ENCODE data around the gene API5. TPM values are rescaled to one million over a fixed set of nuclear protein-coding genes. Genes with fewer than 3 reads are reported as not detected.
"Not testable (repeated sequence)": the region's sequence is repeated elsewhere in the genome, so short reads cannot be mapped to it uniquely, and the experiment has no call there.

API5 gene
- polyA plus RNA-seq, 1 experiment = 89.5 TPM

DNA sequence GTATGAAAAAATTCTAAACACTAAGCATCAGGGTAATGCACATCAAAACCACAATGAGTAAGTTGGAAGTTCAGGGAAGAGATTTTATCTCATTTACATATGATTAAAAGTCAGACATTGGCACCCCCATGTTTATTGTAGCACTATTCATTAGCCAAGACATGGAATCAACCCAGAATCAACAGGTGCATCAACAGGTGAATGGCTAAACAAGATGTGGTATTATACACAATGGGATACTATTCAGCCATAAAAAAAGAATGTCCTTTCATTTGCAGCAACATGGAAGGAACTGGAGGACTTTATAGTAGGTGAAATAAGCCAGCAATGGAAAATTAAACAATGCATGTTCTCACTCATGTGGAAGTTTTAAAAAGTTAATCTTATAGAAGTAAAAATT, 29.4 kb downstream of the API5 start:
- no peaks in the 10 kb centered on the region for H3K27me3 ChIP-seq (ENCODE audit: control insufficient read depth, insufficient read depth, low read length)
- no peak for DNase-seq (ENCODE audit: low read depth, low spot score)
- H3K27ac ChIP-seq (ENCODE audit: low read depth, low read length) = no peak overlapping the region
- TF ChIP-seq, protein P1, sequence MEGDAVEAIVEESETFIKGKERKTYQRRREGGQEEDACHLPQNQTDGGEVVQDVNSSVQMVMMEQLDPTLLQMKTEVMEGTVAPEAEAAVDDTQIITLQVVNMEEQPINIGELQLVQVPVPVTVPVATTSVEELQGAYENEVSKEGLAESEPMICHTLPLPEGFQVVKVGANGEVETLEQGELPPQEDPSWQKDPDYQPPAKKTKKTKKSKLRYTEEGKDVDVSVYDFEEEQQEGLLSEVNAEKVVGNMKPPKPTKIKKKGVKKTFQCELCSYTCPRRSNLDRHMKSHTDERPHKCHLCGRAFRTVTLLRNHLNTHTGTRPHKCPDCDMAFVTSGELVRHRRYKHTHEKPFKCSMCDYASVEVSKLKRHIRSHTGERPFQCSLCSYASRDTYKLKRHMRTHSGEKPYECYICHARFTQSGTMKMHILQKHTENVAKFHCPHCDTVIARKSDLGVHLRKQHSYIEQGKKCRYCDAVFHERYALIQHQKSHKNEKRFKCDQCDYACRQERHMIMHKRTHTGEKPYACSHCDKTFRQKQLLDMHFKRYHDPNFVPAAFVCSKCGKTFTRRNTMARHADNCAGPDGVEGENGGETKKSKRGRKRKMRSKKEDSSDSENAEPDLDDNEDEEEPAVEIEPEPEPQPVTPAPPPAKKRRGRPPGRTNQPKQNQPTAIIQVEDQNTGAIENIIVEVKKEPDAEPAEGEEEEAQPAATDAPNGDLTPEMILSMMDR (IDR thresholded peaks at IDR 0.05; ENCODE audit: low read depth, low read length) = no peak
- ChIA-PET CTCF (no interaction called here), POLR2A (no interaction called here)
- H3K4me3 ChIP-seq (ENCODE audit: low read depth, low read length) = no peak overlapping the region
- H3K9me3 ChIP-seq (ENCODE audit: control insufficient read depth, insufficient read depth, low read length) = no peaks in the 10 kb centered on the region

DNA sequence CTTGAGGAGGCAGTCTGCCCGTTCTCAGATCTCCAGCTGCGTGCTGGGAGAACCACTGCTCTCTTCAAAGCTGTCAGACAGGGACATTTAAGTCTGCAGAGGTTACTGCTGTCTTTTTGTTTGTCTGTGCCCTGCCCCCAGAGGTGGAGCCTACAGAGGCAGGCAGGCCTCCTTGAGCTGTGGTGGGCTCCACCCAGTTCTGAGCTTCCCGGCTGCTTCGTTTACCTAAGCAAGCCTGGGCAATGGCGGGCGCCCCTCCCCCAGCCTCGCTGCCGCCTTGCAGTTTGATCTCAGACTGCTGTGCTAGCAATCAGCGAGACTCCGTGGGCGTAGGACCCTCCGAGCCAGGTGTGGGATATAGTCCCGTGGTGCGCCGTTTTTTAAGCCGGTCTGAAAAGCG, 39.6 kb downstream of the API5 start:
- POLR2A ChIA-PET; CTCF ChIA-PET; H3K27ac ChIP-seq (ENCODE audit: low read depth, low read length): not testable (repeated sequence)

DNA sequence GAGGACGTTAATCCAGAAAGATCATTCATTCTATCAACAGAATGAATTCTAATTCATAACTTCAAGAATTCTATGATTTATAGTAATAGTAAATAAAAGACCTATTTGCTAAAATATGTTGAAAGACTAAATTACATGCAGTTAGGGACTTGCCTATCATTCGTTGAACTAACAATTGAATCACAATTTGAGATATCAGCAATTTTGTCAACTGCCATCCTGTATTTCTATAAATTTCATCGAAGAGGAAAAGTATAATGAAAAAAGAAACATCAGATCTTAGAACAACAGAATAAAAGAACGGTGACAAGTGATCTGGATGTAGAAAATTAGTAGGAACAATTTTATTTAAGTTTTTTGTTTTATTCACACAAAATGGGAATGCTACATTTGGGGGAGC, 42.5 kb downstream of the API5 start:
- Histone ChIP-seq H3K27ac (ENCODE audit: low read depth, low read length) (no peak overlapping the region), H3K4me3 (ENCODE audit: low read depth, low read length) (no peak overlapping the region), H3K9me3 (ENCODE audit: control insufficient read depth, insufficient read depth, low read length) (no peaks in the 10 kb centered on the region; the same call in 1 of the 2 replicates), H3K27me3 (ENCODE audit: control insufficient read depth, insufficient read depth, low read length) (no peaks in the 10 kb centered on the region)
- no peak for DNase-seq (ENCODE audit: low read depth, low spot score)
- ChIA-PET CTCF (no interaction called here), POLR2A (no interaction called here)
- TF ChIP-seq, protein P1 (IDR thresholded peaks at IDR 0.05; ENCODE audit: low read depth, low read length) = no peak

More for the DNA sequence above, 39.6 kb downstream of the API5 start:
- not testable (repeated sequence) for H3K27me3 ChIP-seq (ENCODE audit: control insufficient read depth, insufficient read depth, low read length); H3K4me3 ChIP-seq (ENCODE audit: low read depth, low read length); DNase-seq (ENCODE audit: low read depth, low spot score); H3K9me3 ChIP-seq (ENCODE audit: control insufficient read depth, insufficient read depth, low read length)

DNA sequence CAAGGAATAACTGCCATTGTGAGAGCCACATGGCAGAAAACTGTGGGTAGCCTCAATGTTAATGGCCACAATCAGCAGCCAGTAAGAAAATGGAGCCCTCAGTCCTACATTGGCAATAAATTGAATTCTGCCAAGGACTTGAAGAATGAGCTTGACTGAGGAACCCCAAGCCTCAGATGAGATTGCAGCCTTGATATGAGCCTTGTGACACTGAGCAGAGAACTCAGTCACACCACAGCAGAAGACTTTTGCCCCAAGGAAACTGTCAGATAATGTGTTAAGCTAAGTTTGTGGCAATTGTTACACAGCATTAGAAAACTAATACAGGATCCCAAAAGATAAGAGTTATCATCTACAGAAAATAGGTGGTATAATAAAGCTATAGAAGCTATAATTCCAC, 44.5 kb downstream of the API5 start:
- no peak for DNase-seq (ENCODE audit: low read depth, low spot score)
- H3K4me3 ChIP-seq (ENCODE audit: low read depth, low read length) = no peak overlapping the region
- TF ChIP-seq, protein P1 (IDR thresholded peaks at IDR 0.05; ENCODE audit: low read depth, low read length) = no peak
- H3K27ac ChIP-seq (ENCODE audit: low read depth, low read length) = no peak overlapping the region
- H3K27me3 ChIP-seq (ENCODE audit: control insufficient read depth, insufficient read depth, low read length) = no peaks in the 10 kb centered on the region
- CTCF ChIA-PET = interaction anchor here (1.2 kb wide), 1 partner anchor 45 kb away, joined by 5 read pairs; no protein-coding TSS in a partner anchor
- H3K9me3 ChIP-seq (ENCODE audit: control insufficient read depth, insufficient read depth, low read length) = no peaks in the 10 kb centered on the region; the same call in 1 of the 2 replicates
- POLR2A ChIA-PET = no interaction called here

DNA sequence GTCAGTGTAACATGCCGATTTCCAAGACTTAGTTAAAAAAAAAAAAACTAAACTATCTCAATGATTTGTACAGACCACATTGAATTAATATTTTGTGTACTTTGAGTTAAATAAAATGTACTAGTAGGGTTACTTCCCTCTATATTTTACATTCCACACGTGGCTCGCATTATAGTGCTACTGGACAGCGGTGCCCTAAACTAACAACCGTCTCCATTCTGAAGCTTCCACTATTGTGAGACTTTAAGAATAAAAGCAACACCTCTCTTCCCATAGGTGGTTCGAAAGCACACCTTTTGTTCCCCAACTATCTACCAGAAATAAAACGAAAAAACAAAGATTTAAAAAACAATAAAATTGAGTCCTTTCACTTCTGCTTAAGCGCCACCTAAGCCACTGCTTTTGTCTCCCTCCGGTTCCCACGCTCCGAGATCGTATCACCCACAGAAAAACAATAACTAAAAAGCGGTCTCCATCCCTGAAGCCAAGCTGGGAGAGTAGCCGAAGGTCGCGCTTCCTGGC, 46.5 kb downstream of the API5 start:
- CTCF ChIA-PET = interaction anchor here (0.9 to 2.2 kb wide), 3 partner anchors 47 to 62 kb away, joined by 3 to 10 read pairs (median 3); no protein-coding TSS in a partner anchor

More for the DNA sequence above, 46.5 kb downstream of the API5 start:
- no peak for DNase-seq (ENCODE audit: low read depth, low spot score)
- POLR2A ChIA-PET = interaction anchor here (0.7 to 1.9 kb wide), 9 partner anchors 9 to 722 kb away, joined by 3 to 27 read pairs (median 6); partner anchors contain the start of gene API5
- Histone ChIP-seq H3K27ac (ENCODE audit: low read depth, low read length) (no peak overlapping the region), H3K9me3 (ENCODE audit: control insufficient read depth, insufficient read depth, low read length) (no peaks in the 10 kb centered on the region; the same call in 1 of the 2 replicates), H3K4me3 (ENCODE audit: low read depth, low read length) (peak overlapping the region; percentile 91), H3K27me3 (ENCODE audit: control insufficient read depth, insufficient read depth, low read length) (no peaks in the 10 kb centered on the region)
- TF ChIP-seq, protein P1 (IDR thresholded peaks at IDR 0.05; ENCODE audit: low read depth, low read length) = no peak
